Measurements from ENCODE around the gene SCGB1C2. TPM values are rescaled to one million over a fixed set of nuclear protein-coding genes. Genes with fewer than 3 reads are reported as not detected.

SCGB1C2 gene
- not detected in 2 replicates for total RNA-seq

GRCh38 chr17:137166-137807, at the start of gene SCGB1C2:
Gene SCGB1C2, plus strand, starts transcription at chr17:137569. Its CDS starts 22 bp downstream, at chr17:137591.

DNA sequence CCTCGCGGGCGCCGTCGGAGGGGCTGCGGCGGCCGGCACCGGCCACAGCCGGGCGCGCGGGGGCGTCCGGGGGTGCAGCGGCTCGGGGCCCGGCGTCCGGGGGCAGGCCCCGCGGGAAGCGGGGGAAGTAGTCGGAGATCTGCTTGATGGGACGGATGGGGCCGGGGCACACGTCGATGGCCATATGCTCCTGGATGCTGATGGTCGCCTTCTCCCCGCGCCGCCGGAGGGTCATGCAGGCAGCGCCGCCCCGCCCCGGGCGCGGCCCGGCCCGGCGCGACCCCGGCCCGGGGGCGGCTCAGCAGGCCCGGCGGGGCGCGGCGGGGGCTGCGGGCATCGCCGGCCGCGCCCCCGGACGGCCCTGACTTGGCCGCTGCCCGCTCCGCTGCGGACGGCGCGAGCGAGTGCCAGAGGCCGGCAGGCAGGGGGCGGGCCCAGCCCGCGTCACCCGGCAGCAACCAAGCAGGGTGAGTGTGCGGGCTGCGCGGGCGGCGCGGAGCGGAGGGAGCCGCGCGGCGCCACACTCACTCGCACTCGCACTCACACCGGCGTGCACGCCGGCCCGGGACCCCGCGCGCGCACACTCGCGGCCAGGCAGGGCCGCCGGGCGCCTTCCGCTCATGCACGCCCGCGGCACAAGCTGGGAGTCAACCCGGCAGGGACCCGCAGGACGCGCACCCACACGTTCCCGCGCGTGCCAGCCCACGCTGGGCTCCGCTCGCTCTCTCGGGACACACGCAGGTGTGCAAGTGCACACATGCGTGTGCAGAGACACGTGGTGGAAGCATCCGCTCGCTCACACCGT, 44.1 kb downstream of the SCGB1C2 start, which contains the start of gene DOC2B:
Gene DOC2B (minus strand): TSS at position 406 of the 805 bp plus-strand sequence. CDS start 171 bp downstream, at position 235.

Other genes with a start within 250 kb of the SCGB1C2 start
- gene DOC2B, start 44.1 kb downstream of the SCGB1C2 start, total RNA-seq = 21.3 and 67.9 TPM in 2 replicates
- gene RPH3AL, start 215.2 kb downstream of the SCGB1C2 start, total RNA-seq = 13.9 and 18.0 TPM in 2 replicates